OCI-LY3 (cell line): Measurements from ENCODE around the gene PDX1.

ENCODE experiments used
- H2AFZ ChIP-seq: fragments of 200-600, 300-600 bp; shearing (Covaris generic); 2 replicates; pipeline ENCODE4 v1.6.0; 2014; ENCODE audit warnings: antibody characterized with exemption, low read depth, low read length
- H3K27ac ChIP-seq: fragments of 200-600, 300-600 bp; sonication (generic); 2 replicates; pipeline ENCODE4 v1.5.1; 2014; ENCODE audit warnings: mild to moderate bottlenecking, low read length, moderate library complexity, mixed read lengths
- H3K27me3 ChIP-seq: fragments of 200-600, 300-600 bp; sonication (generic); 2 replicates; pipeline ENCODE4 v1.6.1; 2014; ENCODE audit warnings: low read depth, low read length, mixed read lengths
- H3K36me3 ChIP-seq: fragments of 200-600, 300-600 bp; sonication (generic); replicated peaks from 2 replicates; pipeline ENCODE3; 2014; ENCODE audit warnings: low read depth, low read length, mixed read lengths
- H3K4me1 ChIP-seq: fragments of 300-600, 200-600 bp; sonication (generic); 2 replicates; pipeline ENCODE4 v1.6.1; 2014; ENCODE audit warnings: low read length, mixed read lengths
- H3K4me2 ChIP-seq: fragments of 200-600, 300-600 bp; sonication (generic); 2 replicates; pipeline ENCODE4 v1.6.1; 2014; ENCODE audit warnings: low read length, mixed read lengths
- H3K4me3 ChIP-seq: fragments of 300-600, 200-600 bp; sonication (generic); 2 replicates; pipeline ENCODE4 v1.5.1; 2014; ENCODE audit warnings: antibody characterized with exemption, mild to moderate bottlenecking, low read length, moderate library complexity
- H3K79me2 ChIP-seq: fragments of 300-600, 200-600 bp; shearing (Covaris generic); 2 replicates; pipeline ENCODE4 v1.6.1; 2014; ENCODE audit warnings: mild to moderate bottlenecking, low read length, mixed read lengths
- H3K9ac ChIP-seq: fragments of 300-600, 200-600 bp; shearing (Covaris generic); 2 replicates; pipeline ENCODE4 v1.6.0; 2014; ENCODE audit warnings: mild to moderate bottlenecking, low read length, moderate library complexity
- H3K9me3 ChIP-seq: fragments of 200-600, 300-600 bp; shearing (Covaris generic); 2 replicates; pipeline ENCODE4 v1.6.1; 2014; ENCODE audit warnings: low read length, mixed read lengths; ENCODE audit not compliant: insufficient read depth
- H4K20me1 ChIP-seq: fragments of 200-600, 300-600 bp; sonication (generic); 2 replicates; pipeline ENCODE4 v1.6.1; 2016; ENCODE audit warnings: low read length, mixed read lengths; ENCODE audit not compliant: insufficient read depth
- EZH2phosphoT487 ChIP-seq: fragments of 200-600 bp; shearing (Covaris generic); IDR thresholded peaks from 2 replicates; pipeline ENCODE4 v1.6.1; 2018; ENCODE audit warnings: antibody characterized with exemption, mixed run types, low read depth
- TF ChIP-seq, protein P1 (sequence below): fragments of 200-600, 300-600 bp; sonication (generic); IDR thresholded peaks from 2 replicates; pipeline ENCODE4 v1.5.1; 2014; ENCODE audit warnings: antibody characterized with exemption, low read length, low read depth

Gene PDX1

DNA sequence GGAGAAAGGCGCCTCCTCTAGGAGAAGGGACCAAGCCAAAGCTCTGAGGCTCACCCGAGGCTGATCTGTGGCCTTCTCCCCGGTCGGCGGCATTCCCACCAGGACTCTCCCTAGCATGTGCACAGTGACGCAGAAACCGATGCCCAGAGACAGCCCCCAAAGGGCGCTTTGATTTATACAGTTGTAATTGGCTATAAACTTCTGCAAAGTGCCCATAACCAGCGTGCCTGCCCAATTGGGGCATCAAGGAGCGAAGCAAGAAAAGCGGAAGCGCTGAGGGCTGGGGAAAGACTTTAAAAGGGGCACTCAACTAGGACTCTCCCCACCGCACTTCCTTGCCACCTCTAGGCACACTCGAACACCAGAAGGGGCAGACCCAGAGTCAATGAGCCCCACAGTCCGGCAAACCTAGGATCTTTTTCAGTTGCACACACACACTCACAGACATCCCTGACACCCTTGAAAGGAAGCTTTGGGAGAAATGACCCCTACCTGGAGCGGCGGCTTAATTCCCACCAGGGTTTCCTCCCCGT lies 47.5 kb downstream of the PDX1 start:
- H3K27ac ChIP-seq: no peak overlapping the region
- H3K4me1 ChIP-seq: no peaks in the 10 kb centered on the region
- H3K36me3 ChIP-seq: no peaks in the 10 kb centered on the region
- H4K20me1 ChIP-seq: no peaks in the 10 kb centered on the region
- H3K79me2 ChIP-seq: no peaks in the 10 kb centered on the region
- no peak overlapping the region for H3K4me3 ChIP-seq
- H3K9ac ChIP-seq: no peak overlapping the region
- H2AFZ ChIP-seq: no peak overlapping the region
- H3K9me3 ChIP-seq: no peaks in the 10 kb centered on the region
- H3K27me3 ChIP-seq: no peaks in the 10 kb centered on the region
- TF ChIP-seq, protein P1, sequence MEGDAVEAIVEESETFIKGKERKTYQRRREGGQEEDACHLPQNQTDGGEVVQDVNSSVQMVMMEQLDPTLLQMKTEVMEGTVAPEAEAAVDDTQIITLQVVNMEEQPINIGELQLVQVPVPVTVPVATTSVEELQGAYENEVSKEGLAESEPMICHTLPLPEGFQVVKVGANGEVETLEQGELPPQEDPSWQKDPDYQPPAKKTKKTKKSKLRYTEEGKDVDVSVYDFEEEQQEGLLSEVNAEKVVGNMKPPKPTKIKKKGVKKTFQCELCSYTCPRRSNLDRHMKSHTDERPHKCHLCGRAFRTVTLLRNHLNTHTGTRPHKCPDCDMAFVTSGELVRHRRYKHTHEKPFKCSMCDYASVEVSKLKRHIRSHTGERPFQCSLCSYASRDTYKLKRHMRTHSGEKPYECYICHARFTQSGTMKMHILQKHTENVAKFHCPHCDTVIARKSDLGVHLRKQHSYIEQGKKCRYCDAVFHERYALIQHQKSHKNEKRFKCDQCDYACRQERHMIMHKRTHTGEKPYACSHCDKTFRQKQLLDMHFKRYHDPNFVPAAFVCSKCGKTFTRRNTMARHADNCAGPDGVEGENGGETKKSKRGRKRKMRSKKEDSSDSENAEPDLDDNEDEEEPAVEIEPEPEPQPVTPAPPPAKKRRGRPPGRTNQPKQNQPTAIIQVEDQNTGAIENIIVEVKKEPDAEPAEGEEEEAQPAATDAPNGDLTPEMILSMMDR: no peak
- TF ChIP-seq EZH2phosphoT487: no peak
- no peak overlapping the region for H3K4me2 ChIP-seq

DNA sequence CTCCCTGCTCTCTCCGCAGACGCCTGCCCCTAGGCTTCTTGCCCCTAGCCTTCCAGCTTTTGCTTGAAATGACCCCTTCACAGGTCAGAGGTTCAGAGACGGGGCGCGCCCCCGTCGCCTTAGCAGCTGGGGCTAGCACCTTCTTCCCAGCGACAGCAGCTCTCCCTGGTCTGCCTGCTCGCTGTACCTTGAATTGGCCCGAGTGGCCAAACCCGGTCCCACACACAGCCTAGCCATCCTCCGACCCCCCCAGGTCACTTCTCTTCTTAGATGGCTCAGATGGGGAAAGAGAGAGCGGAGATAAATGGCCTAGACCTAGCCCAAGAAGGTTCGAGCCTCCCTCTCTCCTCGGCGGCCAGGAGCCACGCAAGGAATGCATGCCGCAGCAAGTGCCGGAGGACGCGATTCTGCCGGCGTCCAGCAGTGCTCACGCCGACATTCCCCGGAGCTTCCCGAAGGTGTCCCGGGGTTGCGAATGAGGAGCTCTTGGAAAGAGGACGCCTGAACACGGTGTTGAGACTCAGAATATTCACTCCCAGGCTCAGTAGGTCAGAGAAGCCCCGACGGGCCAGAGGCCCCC lies 48.0 kb downstream of the PDX1 start:
- Histone ChIP-seq H3K27ac (no peak overlapping the region), H3K4me1 (no peaks in the 10 kb centered on the region), H3K79me2 (no peaks in the 10 kb centered on the region), H4K20me1 (no peaks in the 10 kb centered on the region), H3K27me3 (no peaks in the 10 kb centered on the region), H3K36me3 (no peaks in the 10 kb centered on the region), H2AFZ (no peak overlapping the region), H3K9ac (no peak overlapping the region), H3K4me2 (no peak overlapping the region), H3K4me3 (no peak overlapping the region), H3K9me3 (no peaks in the 10 kb centered on the region)
- TF ChIP-seq, protein P1: no peak
- TF ChIP-seq EZH2phosphoT487: no peak

DNA sequence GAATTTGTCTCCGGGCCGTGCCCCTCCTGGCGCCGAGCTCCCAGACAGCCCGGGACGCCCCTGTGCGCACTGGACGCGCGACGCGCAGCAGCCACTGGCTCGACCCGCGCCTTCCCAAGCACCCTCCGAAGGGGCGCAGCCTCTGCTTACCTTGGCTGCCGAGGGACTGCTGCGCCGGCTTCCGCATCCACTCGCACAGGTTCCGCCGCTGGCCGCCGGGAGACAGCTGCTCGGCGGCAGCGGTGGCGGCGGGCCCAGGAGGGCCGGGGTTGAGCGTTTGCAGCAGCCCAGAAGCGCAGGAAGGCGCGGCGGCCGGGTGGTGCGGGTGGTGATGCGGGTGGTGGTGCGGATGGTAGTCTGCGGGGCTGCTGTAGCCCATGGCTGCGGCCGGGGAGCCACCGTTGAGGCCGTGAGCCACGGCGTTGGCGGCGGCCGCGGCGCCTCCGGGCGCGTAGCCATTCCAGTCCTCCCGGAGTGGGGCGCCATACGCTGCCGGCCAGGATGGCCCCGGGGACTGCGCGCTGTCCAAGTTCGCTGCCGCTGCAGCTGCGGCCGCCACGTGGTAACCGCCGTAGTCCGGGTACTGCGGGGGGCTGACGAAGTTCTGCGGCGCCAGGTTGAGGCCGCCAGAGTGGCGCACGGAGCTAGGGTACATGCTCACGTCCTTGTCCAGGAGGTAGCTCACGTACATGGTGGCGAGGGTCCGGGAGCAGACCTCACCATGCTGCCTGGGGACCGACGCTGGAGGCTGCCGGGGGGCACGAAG lies 48.7 kb downstream of the PDX1 start:
- H3K4me3 ChIP-seq: no peak overlapping the region
- H2AFZ ChIP-seq: no peak overlapping the region
- no peaks in the 10 kb centered on the region for H3K9me3 ChIP-seq
- TF ChIP-seq, protein P1: no peak
- TF ChIP-seq EZH2phosphoT487: no peak
- H3K27ac ChIP-seq: no peak overlapping the region
- H3K4me1 ChIP-seq: no peaks in the 10 kb centered on the region
- H3K9ac ChIP-seq: no peak overlapping the region
- H4K20me1 ChIP-seq: no peaks in the 10 kb centered on the region
- no peaks in the 10 kb centered on the region for H3K36me3 ChIP-seq
- no peaks in the 10 kb centered on the region for H3K27me3 ChIP-seq
- no peaks in the 10 kb centered on the region for H3K79me2 ChIP-seq
- no peak overlapping the region for H3K4me2 ChIP-seq

- TF ChIP-seq, protein P1: no peak
- TF ChIP-seq EZH2phosphoT487: no peak
- no peak within 1 kb of the TSS for H3K27ac ChIP-seq
- H3K4me3 ChIP-seq: no peak within 1 kb of the TSS
- no peaks in the 10 kb centered on the region for H3K79me2 ChIP-seq
- no peak within 1 kb of the TSS for H2AFZ ChIP-seq
- no peaks in the 10 kb centered on the region for H3K4me1 ChIP-seq
- no peaks in the 10 kb centered on the region for H3K36me3 ChIP-seq
- H3K4me2 ChIP-seq: no peak within 1 kb of the TSS
- H3K9ac ChIP-seq: no peak within 1 kb of the TSS
- no peaks in the 10 kb centered on the region for H4K20me1 ChIP-seq
- H3K9me3 ChIP-seq: no peaks in the 10 kb centered on the region
- no peaks in the 10 kb centered on the region for H3K27me3 ChIP-seq
These were observed 49.5 kb downstream of the PDX1 start, which contains the start of gene CDX2 for GRCh38 chr13:27969082-27969865. Gene CDX2, minus strand, starts transcription at chr13:27969315. Its CDS starts 309 bp downstream, at chr13:27969006.
